ENCODE measurements around the gene AMHR2. TPM values are rescaled to one million over a fixed set of nuclear protein-coding genes. Genes with fewer than 3 reads are reported as not detected.

AMHR2 gene
- total RNA-seq, 1 donor: not detected

DNA sequence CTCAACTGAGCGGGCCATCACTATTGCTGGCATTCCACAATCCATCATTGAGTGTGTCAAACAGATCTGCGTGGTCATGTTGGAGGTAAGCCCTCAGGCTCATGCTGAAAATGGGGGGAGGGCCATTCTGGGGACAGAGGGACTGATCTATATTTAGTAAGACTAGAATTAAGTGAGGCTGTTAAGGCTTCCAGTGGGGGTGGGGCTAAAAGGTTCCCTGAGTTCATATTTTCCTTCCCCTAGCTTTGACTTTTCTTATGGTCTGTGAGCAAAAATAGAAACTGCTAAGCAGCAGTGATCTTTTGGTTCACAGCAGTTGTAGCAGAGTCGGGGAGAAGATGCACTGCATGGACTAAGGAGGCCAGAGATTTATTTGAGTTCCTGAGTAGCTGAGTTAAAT is 37.4 kb downstream of the AMHR2 start:
- no peak for DNase-seq (ENCODE audit: low read depth)
- TF ChIP-seq CTCF (IDR thresholded peaks at IDR 0.05; ENCODE audit: insufficient read depth, low read depth, low read length): no peak
- no peak overlapping the region for H3K4me3 ChIP-seq (ENCODE audit: low read depth, low read length)

DNA sequence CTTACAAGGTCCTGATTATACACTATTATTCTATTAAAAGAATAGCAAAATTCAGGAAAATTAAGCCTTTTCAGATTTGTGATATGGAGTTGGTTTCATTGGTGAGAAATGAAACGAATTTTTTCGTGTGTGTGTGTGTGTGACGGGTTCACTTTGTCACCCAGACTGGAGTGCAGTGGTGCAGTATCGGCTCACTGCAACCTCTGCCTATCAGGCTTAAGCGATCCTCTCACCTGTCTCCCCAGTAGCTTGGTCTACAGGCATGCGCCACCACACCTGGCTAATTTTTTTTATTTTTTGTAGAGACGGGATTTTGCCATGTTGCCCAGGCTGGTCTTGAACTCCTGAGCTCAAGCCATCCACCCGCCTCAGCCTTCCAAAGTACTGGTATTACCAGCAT is 37.9 kb downstream of the AMHR2 start:
- no peak for TF ChIP-seq CTCF (IDR thresholded peaks at IDR 0.05; ENCODE audit: insufficient read depth, low read depth, low read length)
- no peak overlapping the region for H3K4me3 ChIP-seq (ENCODE audit: low read depth, low read length)
- DNase-seq (ENCODE audit: low read depth): no peak

DNA sequence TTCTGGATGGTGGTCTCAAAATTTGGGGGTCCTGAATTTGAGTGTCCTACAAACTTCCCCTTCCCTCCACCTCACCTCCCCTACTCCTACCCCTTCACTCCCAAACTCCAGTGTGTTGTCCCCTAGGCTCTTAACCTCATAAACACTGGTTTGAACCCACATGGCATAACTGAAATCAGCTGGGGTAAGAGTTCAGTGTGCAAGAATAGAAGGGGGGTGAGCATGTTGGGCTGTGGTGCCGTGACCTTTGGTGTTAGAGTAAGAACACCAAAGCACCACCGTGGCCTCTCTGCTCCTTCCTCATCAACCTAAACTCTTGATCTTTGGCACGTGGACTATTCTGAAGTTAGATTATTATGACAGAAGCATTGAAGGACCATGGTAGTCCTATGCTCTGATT is 39.3 kb downstream of the AMHR2 start:
- DNase-seq (ENCODE audit: low read depth): no peak
- no peak for TF ChIP-seq CTCF (IDR thresholded peaks at IDR 0.05; ENCODE audit: insufficient read depth, low read depth, low read length)
- no peak overlapping the region for H3K4me3 ChIP-seq (ENCODE audit: low read depth, low read length)

DNA sequence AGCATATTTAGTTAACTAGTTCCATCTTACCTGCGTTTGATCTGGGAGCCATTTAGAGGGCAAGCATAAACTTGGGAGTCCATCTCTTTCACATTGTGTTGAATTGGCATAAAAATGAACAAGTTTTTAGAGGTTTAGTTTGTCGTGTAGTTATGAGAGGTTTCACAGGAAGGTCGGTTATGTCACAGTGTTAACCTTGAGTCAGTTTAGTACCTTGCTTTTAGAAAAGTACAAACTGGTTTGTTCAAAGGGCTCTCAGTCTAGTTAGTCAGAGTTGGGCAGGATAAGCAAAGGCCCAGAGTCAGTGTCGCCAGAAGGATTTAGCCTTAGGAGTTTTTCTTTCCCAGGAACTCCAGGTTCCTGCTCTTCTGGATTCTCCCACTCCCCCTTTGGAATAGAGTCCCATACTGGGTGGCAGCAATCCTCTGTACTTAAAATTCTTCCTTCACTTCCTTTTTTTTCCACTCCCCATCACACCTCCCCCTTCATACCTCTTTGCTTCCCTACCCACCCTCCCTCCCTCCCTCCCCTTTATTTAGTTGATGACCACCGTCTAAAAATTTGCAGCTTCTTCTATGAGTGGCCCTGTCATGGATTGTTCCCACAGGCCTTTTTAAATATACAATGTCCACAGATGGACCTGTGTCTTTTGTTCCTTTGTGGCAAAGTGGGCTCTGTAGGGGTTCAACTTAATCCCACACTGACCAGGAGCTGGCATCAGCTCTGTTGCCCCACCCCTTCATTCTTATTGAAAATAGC is 40.3 kb downstream of the AMHR2 start:
- no peak overlapping the region for H3K4me3 ChIP-seq (ENCODE audit: low read depth, low read length)
- DNase-seq (ENCODE audit: low read depth): no peak
- TF ChIP-seq CTCF (IDR thresholded peaks at IDR 0.05; ENCODE audit: insufficient read depth, low read depth, low read length): no peak

GRCh38 chr12:53464685-53465418 is 41.2 kb downstream of the AMHR2 start:
- DNase-seq (ENCODE audit: low read depth): no peak
- TF ChIP-seq CTCF (IDR thresholded peaks at IDR 0.05; ENCODE audit: insufficient read depth, low read depth, low read length): no peak
- H3K4me3 ChIP-seq (ENCODE audit: low read depth, low read length): no peak overlapping the region

DNA sequence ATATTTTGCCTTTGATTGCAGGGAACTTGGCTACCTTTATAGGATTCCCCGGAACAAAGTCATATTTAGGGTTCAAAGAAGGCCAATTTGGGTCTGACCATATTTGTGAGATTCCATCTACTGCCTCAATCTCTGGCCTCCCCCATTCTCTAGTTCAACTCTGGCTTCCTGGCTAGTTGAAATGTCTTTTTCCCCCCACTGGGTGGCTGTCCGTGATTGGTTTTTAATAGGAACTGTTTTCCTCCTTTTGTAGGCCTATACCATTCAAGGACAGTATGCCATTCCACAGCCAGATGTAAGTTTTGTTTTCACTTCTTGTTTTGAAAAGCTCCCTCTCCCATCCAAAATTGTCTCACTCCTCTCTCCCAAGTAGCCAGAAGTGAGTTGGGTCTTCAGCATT is 42.0 kb downstream of the AMHR2 start:
- DNase-seq (ENCODE audit: low read depth): no peak
- no peak overlapping the region for H3K4me3 ChIP-seq (ENCODE audit: low read depth, low read length)
- TF ChIP-seq CTCF (IDR thresholded peaks at IDR 0.05; ENCODE audit: insufficient read depth, low read depth, low read length): no peak

Data from fibroblast of villous mesenchyme (primary cell).